Caco-2 (cell line): ENCODE data around the gene SYP. TPM values are rescaled to one million over a fixed set of nuclear protein-coding genes. Genes with fewer than 3 reads are reported as not detected.

Experiments
- BruUV-seq: library from RNA; stranded (reverse); fragments of 400-500 nt; replicated peaks from 2 replicates; lab custom pipeline; 2021; lab: Mats Ljungman, UMichigan
- CTCF ChIA-PET: fragments of 300-600 bp; sonication (Branson Sonifier 250); formaldehyde crosslinking; loops from one replicate; lab custom pipeline; 2022; ENCODE audit warnings: antibody characterized with exemption; lab: Charles Lee
- POLR2A ChIA-PET: fragments of 300-600 bp; sonication (Branson Sonifier 250); formaldehyde crosslinking; loops from one replicate; lab custom pipeline; 2022; ENCODE audit warnings: antibody characterized with exemption; lab: Charles Lee
- DNase-seq, 2 experiments: peaks; one replicate each; pipeline versions ENCODE4 v3.0.0 to v3.0.0-alpha.2; 2020 to 2022
- H3K27me3 ChIP-seq: replicated peaks from 2 replicates; pipeline ENCODE4 v1.6.0; 2011; ENCODE audit warnings: low read length; ENCODE audit not compliant: control insufficient read depth, insufficient read depth
- H3K36me3 ChIP-seq: 2 replicates; pipeline ENCODE4 v1.5.1; 2011; ENCODE audit warnings: low read length; ENCODE audit not compliant: control insufficient read depth, insufficient read depth
- H3K4me1 ChIP-seq: fragments of 250-450 bp; sonication (Bioruptor Pico); 2 replicates; pipeline ENCODE4 v1.5.1; 2020; ENCODE audit warnings: mild to moderate bottlenecking
- H3K4me3 ChIP-seq: 2 replicates; pipeline ENCODE4 v1.5.1; 2011; ENCODE audit warnings: low read depth, mild to moderate bottlenecking, control low read depth, low read length
- H3K9me3 ChIP-seq: fragments of 250-450 bp; sonication (Bioruptor Pico); 2 replicates; pipeline ENCODE4 v1.5.1; 2020; ENCODE audit warnings: mild to moderate bottlenecking, moderate library complexity
- H3K27ac Mint-ChIP-seq: one replicate; pipeline ENCODE4 v1.8.0; 2022; ENCODE audit warnings: mixed read lengths; ENCODE audit not compliant: unreplicated experiment
- H3K27me3 Mint-ChIP-seq: one replicate; pipeline ENCODE4 v1.8.0; 2022; ENCODE audit warnings: mixed read lengths; ENCODE audit not compliant: insufficient read depth, unreplicated experiment
- H3K36me3 Mint-ChIP-seq: one replicate; pipeline ENCODE4 v1.8.0; 2022; ENCODE audit warnings: mild to moderate bottlenecking, mixed read lengths; ENCODE audit not compliant: insufficient read depth, unreplicated experiment
- H3K4me1 Mint-ChIP-seq: one replicate; pipeline ENCODE4 v1.8.0; 2022; ENCODE audit warnings: low read depth, mixed read lengths; ENCODE audit not compliant: unreplicated experiment
- H3K4me3 Mint-ChIP-seq: one replicate; pipeline ENCODE4 v1.8.0; 2022; ENCODE audit warnings: mild to moderate bottlenecking, moderate library complexity, mixed read lengths; ENCODE audit not compliant: unreplicated experiment
- H3K9me3 Mint-ChIP-seq: one replicate; pipeline ENCODE4 v1.8.0; 2022; ENCODE audit warnings: mixed read lengths; ENCODE audit not compliant: unreplicated experiment
- intact Hi-C: fragments of 100-400 bp; cut with micrococcal nuclease; formaldehyde crosslinking; loops from one replicate; pipeline ENCODE4 v1.10.0; 2022; ENCODE audit not compliant: unreplicated experiment
- total RNA-seq: library from RNA; stranded (reverse); gene quantifications from 2 replicates; pipeline ENCODE4 v1.2.3, GENCODE V29; 2022
- TF ChIP-seq, protein P1 (sequence below), 2 experiments: fragments of 200-600 bp in 1 of 2; IDR thresholded peaks; 1 replicate in 1 of 2; 2 replicates in 1 of 2; pipeline versions ENCODE4 v1.5.1 to v1.8.0; 2011 to 2022; ENCODE audit warnings: antibody characterized with exemption in 1 of 2, control low read depth in 1 of 2, inconsistent platforms in 1 of 2, low read depth in 1 of 2, low read length in 1 of 2, mild to moderate bottlenecking in 1 of 2, moderate library complexity in 1 of 2; ENCODE audit not compliant: insufficient read depth in 1 of 2, severe bottlenecking in 1 of 2, unreplicated experiment in 1 of 2

Gene SYP
- total RNA-seq, 1 experiment from 2014 or later = 18.3 TPM

DNA sequence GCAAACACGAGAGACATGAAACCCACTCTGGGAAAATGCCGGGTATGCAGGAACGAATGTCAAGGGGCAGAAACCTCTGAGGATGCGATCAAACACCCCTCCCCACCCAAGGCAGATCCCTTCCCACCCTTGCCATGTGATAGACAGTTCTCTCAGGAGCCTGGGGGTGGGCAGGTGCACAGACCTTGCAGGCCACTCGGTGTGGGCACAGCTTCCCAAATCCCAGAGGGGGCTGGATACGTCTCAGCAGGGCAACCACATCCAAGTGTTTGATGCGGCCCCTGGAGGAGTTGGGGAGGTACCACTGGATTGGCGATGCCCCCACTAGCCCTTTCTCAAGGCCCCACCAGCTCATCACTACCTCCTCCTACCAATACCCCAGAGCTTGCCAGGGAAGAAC lies 10.4 kb upstream of the SYP start:
- no peak for DNase-seq
- H3K27me3 Mint-ChIP-seq = no peaks in the 10 kb centered on the region
- H3K4me1 Mint-ChIP-seq = no peaks in the 10 kb centered on the region
- no peaks in the 10 kb centered on the region for H3K36me3 ChIP-seq
- no peak overlapping the region for H3K27ac Mint-ChIP-seq
- no peaks in the 10 kb centered on the region for H3K9me3 Mint-ChIP-seq
- H3K36me3 Mint-ChIP-seq = no peaks in the 10 kb centered on the region
- no peaks in the 10 kb centered on the region for H3K27me3 ChIP-seq
- H3K4me3 Mint-ChIP-seq = no peak overlapping the region
- no peaks in the 10 kb centered on the region for H3K4me1 ChIP-seq
- H3K4me3 ChIP-seq = no peak overlapping the region
- no peaks in the 10 kb centered on the region for H3K9me3 ChIP-seq
- BruUV-seq = no TSS peak
- ChIA-PET POLR2A (no interaction called here), CTCF (no interaction called here)
- intact Hi-C loops = no loop called here
- TF ChIP-seq, protein P1, sequence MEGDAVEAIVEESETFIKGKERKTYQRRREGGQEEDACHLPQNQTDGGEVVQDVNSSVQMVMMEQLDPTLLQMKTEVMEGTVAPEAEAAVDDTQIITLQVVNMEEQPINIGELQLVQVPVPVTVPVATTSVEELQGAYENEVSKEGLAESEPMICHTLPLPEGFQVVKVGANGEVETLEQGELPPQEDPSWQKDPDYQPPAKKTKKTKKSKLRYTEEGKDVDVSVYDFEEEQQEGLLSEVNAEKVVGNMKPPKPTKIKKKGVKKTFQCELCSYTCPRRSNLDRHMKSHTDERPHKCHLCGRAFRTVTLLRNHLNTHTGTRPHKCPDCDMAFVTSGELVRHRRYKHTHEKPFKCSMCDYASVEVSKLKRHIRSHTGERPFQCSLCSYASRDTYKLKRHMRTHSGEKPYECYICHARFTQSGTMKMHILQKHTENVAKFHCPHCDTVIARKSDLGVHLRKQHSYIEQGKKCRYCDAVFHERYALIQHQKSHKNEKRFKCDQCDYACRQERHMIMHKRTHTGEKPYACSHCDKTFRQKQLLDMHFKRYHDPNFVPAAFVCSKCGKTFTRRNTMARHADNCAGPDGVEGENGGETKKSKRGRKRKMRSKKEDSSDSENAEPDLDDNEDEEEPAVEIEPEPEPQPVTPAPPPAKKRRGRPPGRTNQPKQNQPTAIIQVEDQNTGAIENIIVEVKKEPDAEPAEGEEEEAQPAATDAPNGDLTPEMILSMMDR (IDR thresholded peaks at IDR 0.05; ENCODE audit: insufficient read depth in 1 of 2, low read depth in 1 of 2, low read length in 1 of 2, severe bottlenecking in 1 of 2, unreplicated experiment in 1 of 2) = no peak

DNA sequence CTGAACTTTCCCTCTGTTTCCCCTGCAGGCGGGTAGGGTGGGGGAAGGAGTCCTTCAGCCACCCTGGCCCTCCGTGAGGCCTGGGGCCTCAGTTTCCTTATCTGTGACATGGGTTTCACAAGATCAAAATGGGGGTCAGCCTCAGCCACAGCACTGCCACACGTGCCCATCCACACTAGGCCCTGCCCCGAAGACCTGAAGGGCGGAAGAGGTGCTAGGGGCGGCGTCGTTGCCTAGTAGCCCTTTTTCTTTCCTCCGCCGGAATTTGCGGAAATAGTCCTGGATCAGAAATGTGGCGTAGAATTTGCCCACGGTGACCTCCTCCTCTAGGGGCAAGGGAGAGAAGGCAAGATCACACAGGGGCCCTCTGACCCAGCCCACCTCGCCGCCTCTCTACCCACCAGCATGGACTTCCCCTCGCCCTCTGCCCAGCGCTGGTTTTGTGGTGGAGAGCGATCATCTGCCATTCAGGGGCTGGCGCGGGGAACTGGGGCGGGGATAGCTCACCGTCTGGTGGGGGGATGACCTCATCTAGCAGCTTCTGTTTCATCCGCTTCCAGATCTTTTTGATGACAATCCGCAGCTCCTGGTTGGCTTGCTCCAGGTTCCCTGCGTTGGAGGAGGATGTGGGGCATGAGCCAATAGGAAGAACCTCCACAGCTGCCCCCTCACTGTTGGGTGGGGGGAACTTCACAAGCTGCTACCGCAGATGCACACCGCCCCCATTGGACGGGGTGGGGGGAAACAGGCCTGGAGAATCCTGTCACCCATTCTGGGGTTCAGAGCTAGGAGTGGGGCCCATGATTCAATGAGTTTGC lies 9.7 kb upstream of the SYP start:
- ChIA-PET POLR2A (interaction anchor here (1.2 kb wide), 1 partner anchor 59 kb away, joined by 3 read pairs; no protein-coding TSS in a partner anchor), CTCF (no interaction called here)
- Mint-ChIP-seq H3K27me3 (no peaks in the 10 kb centered on the region), H3K36me3 (no peaks in the 10 kb centered on the region), H3K27ac (no peak overlapping the region), H3K4me1 (no peaks in the 10 kb centered on the region), H3K9me3 (no peaks in the 10 kb centered on the region), H3K4me3 (no peak overlapping the region)
- DNase-seq = no peak
- Histone ChIP-seq H3K27me3 (no peaks in the 10 kb centered on the region), H3K36me3 (no peaks in the 10 kb centered on the region), H3K4me3 (no peak overlapping the region), H3K4me1 (no peaks in the 10 kb centered on the region), H3K9me3 (no peaks in the 10 kb centered on the region)
- no TSS peak for BruUV-seq
- TF ChIP-seq, protein P1 (IDR thresholded peaks at IDR 0.05; ENCODE audit: insufficient read depth in 1 of 2, low read depth in 1 of 2, low read length in 1 of 2, severe bottlenecking in 1 of 2, unreplicated experiment in 1 of 2) = no peak
- intact Hi-C loops = no loop called here

DNA sequence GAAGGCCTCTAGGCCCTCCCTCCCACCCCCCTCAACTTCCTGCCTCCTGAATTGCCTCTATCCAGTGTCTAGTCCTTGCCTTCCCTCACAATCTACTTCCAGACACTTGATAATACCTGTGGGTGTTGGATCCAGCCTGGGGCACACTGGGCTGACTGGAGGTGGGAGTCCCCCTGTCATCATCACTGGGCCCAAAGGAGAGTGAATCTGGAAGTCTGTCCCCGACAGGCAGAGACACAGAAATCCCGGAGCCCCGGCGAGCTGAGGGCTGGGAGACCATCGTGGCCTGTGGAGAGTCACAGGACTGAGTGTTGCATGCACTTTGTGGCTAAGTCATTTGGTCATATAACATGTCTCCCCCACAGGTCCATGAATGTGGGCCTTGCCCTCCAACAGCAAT lies 8.4 kb upstream of the SYP start:
- Histone ChIP-seq H3K4me3 (no peak overlapping the region), H3K9me3 (no peaks in the 10 kb centered on the region), H3K4me1 (no peaks in the 10 kb centered on the region), H3K27me3 (no peaks in the 10 kb centered on the region), H3K36me3 (no peaks in the 10 kb centered on the region)
- Mint-ChIP-seq H3K27me3 (no peaks in the 10 kb centered on the region), H3K9me3 (no peaks in the 10 kb centered on the region), H3K4me3 (no peak overlapping the region), H3K36me3 (peaks cover 7% of the 10 kb centered on the region), H3K4me1 (no peaks in the 10 kb centered on the region), H3K27ac (no peak overlapping the region)
- DNase-seq = no peak
- ChIA-PET CTCF (no interaction called here), POLR2A (no interaction called here)
- intact Hi-C loops = no loop called here
- no TSS peak for BruUV-seq
- TF ChIP-seq, protein P1 (IDR thresholded peaks at IDR 0.05; ENCODE audit: insufficient read depth in 1 of 2, low read depth in 1 of 2, low read length in 1 of 2, severe bottlenecking in 1 of 2, unreplicated experiment in 1 of 2) = no peak
